Neural progenitor cell (in vitro differentiated cells): ENCODE measurements around the gene NUP58.

Source experiments
- CTCF ChIP-seq: fragments of 200-600 bp; sonication (generic); IDR thresholded peaks from 2 replicates; pipeline ENCODE4 v1.5.1; 2017; ENCODE audit warnings: antibody characterized with exemption, mild to moderate bottlenecking
- EZH2phosphoT487 ChIP-seq: fragments of 200-600 bp; sonication (generic); IDR thresholded peaks from 2 replicates; pipeline ENCODE4 v1.6.1; 2017; ENCODE audit warnings: antibody characterized with exemption

- no peak for TF ChIP-seq CTCF
- no peak for TF ChIP-seq EZH2phosphoT487
Measured at GRCh38 chr13:25329706-25330105, 28.3 kb downstream of the NUP58 start.
